ENCODE data around the gene SIAH1. TPM values are rescaled to one million over a fixed set of nuclear protein-coding genes. Genes with fewer than 3 reads are reported as not detected.

The SIAH1 gene
- polyA plus RNA-seq, 1 donor (not counting 4 experiments of a cell fraction or from before 2014, with no cell fraction given), result 19.0 TPM

DNA sequence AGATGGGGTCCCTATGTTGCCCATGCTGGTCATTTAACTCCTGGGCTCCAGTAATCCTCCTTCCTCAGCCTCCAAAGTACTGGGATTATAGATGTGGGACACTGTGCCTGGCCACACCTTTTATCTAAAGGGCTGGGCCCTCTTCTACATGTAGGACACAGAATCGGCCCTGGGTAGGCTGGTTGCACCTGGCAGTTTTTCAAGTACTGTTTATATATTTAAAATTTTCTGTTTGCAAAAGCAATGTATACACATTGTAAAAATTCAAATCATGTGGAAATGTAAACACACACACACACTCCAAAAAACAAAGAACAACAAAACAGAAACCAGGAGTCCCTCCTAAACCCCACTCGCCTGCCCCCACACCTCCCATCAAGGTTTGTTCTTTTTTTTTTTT lies 28.1 kb upstream of the SIAH1 start:
- Histone ChIP-seq H3K79me2 (ENCODE audit: control insufficient read depth, insufficient read depth, low read length) (no peaks in the 10 kb centered on the region), H3K36me3 (ENCODE audit: control insufficient read depth in 2 of 2, extremely low read depth in 1 of 2, insufficient read depth in 2 of 2, low read length in 2 of 2) (no peaks in the 10 kb centered on the region), H4K20me1 (ENCODE audit: control insufficient read depth, extremely low read depth, insufficient read depth, low read length) (no peaks in the 10 kb centered on the region), H3K27ac (ENCODE audit: control insufficient read depth, insufficient read depth, low read length) (no peak overlapping the region), H3K9me3 (ENCODE audit: control insufficient read depth, low read depth, low read length) (no peaks in the 10 kb centered on the region), H3K9ac (ENCODE audit: control insufficient read depth, extremely low read depth, insufficient read depth, low read length) (no peak overlapping the region), H3K4me1 (ENCODE audit: control insufficient read depth, extremely low read depth, insufficient read depth, low read length) (peaks cover 17% of the 10 kb centered on the region), H3K9me1 (ENCODE audit: control insufficient read depth, extremely low read depth, insufficient read depth, low read length) (peaks cover 3% of the 10 kb centered on the region), H3K27me3 (ENCODE audit: control insufficient read depth, extremely low read depth, insufficient read depth, low read length) (no peaks in the 10 kb centered on the region), H2AFZ (ENCODE audit: control insufficient read depth, low read length) (no peak overlapping the region), H3K4me2 (ENCODE audit: control insufficient read depth, extremely low read depth, insufficient read depth, low read depth, low read length) (no peak overlapping the region), H3K4me3 (ENCODE audit: control insufficient read depth in 2 of 3, extremely low read depth in 1 of 3, insufficient read depth in 2 of 3, low read depth in 1 of 3, low read length in 3 of 3) (no peak overlapping the region)
- FAIRE-seq, result no peak
- TF ChIP-seq, protein P1, sequence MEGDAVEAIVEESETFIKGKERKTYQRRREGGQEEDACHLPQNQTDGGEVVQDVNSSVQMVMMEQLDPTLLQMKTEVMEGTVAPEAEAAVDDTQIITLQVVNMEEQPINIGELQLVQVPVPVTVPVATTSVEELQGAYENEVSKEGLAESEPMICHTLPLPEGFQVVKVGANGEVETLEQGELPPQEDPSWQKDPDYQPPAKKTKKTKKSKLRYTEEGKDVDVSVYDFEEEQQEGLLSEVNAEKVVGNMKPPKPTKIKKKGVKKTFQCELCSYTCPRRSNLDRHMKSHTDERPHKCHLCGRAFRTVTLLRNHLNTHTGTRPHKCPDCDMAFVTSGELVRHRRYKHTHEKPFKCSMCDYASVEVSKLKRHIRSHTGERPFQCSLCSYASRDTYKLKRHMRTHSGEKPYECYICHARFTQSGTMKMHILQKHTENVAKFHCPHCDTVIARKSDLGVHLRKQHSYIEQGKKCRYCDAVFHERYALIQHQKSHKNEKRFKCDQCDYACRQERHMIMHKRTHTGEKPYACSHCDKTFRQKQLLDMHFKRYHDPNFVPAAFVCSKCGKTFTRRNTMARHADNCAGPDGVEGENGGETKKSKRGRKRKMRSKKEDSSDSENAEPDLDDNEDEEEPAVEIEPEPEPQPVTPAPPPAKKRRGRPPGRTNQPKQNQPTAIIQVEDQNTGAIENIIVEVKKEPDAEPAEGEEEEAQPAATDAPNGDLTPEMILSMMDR (optimal IDR thresholded peaks at IDR 0.05 in 1 of 3, IDR thresholded peaks at IDR 0.05 in 1 of 3, conservative IDR thresholded peaks at IDR 0.05 in 1 of 3; ENCODE audit: extremely low read depth in 1 of 3, insufficient read depth in 2 of 3, low read length in 3 of 3), result no peak
- no peak for TF ChIP-seq EZH2 (IDR thresholded peaks at IDR 0.05; ENCODE audit: low read length)
- DNase-seq (ENCODE audit: low read depth, low spot score), result no peak
- dilution Hi-C loops (cut with MboI; ENCODE audit: extremely low pct_ligation_motif_present, low sequenced_read_pairs), result no loop called here

DNA sequence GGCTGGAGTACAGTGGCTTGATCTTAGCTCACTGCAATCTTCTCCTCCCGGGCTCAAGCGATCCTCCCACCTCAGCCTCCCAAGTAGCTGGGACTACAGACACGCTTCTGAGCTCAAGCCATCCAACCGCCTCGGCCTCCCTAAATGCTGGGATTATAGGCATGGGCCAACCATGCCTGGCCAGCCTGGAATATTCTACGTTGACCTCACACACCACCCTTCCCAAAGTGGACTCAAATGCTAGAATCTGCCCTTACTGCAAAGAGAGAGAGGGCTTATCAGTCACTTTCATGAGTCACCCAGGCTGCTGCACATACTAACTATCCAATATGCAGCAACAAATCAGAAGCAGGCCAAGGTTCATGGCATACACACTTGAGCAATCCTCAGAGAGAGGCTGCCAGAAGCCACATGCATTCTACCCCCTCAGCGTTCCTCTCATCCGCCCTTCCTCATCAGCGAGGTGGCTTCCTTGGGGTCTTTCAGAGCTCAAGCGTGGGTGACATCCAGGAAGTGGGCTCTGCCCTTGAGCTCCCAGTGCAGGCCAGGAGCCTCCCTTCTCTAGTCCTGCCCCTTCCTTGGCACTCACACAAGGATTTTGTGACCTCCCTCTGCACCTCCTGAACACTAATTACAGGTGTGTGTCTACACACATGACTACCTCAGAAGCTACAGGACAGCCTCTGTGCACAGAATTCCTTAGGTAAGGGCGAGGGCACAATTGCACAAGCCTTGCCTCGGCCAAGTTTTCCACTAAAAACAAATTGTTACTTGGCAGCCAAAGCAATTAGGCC lies 24.8 kb upstream of the SIAH1 start:
- Histone ChIP-seq H3K27ac (ENCODE audit: control insufficient read depth, insufficient read depth, low read length) (peak overlapping the region; percentile 39), H3K4me3 (ENCODE audit: control insufficient read depth in 2 of 3, extremely low read depth in 1 of 3, insufficient read depth in 2 of 3, low read depth in 1 of 3, low read length in 3 of 3) (no peak overlapping the region), H3K4me1 (ENCODE audit: control insufficient read depth, extremely low read depth, insufficient read depth, low read length) (peaks cover 17% of the 10 kb centered on the region), H3K27me3 (ENCODE audit: control insufficient read depth, extremely low read depth, insufficient read depth, low read length) (no peaks in the 10 kb centered on the region), H3K4me2 (ENCODE audit: control insufficient read depth, extremely low read depth, insufficient read depth, low read depth, low read length) (peak overlapping the region; percentile 39), H4K20me1 (ENCODE audit: control insufficient read depth, extremely low read depth, insufficient read depth, low read length) (no peaks in the 10 kb centered on the region), H3K9me1 (ENCODE audit: control insufficient read depth, extremely low read depth, insufficient read depth, low read length) (peaks cover 3% of the 10 kb centered on the region), H3K9me3 (ENCODE audit: control insufficient read depth, low read depth, low read length) (no peaks in the 10 kb centered on the region), H3K79me2 (ENCODE audit: control insufficient read depth, insufficient read depth, low read length) (no peaks in the 10 kb centered on the region), H3K36me3 (ENCODE audit: control insufficient read depth in 2 of 2, extremely low read depth in 1 of 2, insufficient read depth in 2 of 2, low read length in 2 of 2) (no peaks in the 10 kb centered on the region), H3K9ac (ENCODE audit: control insufficient read depth, extremely low read depth, insufficient read depth, low read length) (no peak overlapping the region), H2AFZ (ENCODE audit: control insufficient read depth, low read length) (peak overlapping the region; percentile 17)
- FAIRE-seq (peak; percentile 88), DNase-seq (ENCODE audit: low read depth, low spot score) (no peak)
- no peak for TF ChIP-seq EZH2 (IDR thresholded peaks at IDR 0.05; ENCODE audit: low read length)
- TF ChIP-seq, protein P1 (optimal IDR thresholded peaks at IDR 0.05 in 1 of 3, IDR thresholded peaks at IDR 0.05 in 1 of 3, conservative IDR thresholded peaks at IDR 0.05 in 1 of 3; ENCODE audit: extremely low read depth in 1 of 3, insufficient read depth in 2 of 3, low read length in 3 of 3), result no peak
- dilution Hi-C loops (cut with MboI; ENCODE audit: extremely low pct_ligation_motif_present, low sequenced_read_pairs), result no loop called here
